ENCODE data around the gene LINGO1. TPM values are rescaled to one million over a fixed set of nuclear protein-coding genes. Genes with fewer than 3 reads are reported as not detected.

Gene LINGO1, protein sequence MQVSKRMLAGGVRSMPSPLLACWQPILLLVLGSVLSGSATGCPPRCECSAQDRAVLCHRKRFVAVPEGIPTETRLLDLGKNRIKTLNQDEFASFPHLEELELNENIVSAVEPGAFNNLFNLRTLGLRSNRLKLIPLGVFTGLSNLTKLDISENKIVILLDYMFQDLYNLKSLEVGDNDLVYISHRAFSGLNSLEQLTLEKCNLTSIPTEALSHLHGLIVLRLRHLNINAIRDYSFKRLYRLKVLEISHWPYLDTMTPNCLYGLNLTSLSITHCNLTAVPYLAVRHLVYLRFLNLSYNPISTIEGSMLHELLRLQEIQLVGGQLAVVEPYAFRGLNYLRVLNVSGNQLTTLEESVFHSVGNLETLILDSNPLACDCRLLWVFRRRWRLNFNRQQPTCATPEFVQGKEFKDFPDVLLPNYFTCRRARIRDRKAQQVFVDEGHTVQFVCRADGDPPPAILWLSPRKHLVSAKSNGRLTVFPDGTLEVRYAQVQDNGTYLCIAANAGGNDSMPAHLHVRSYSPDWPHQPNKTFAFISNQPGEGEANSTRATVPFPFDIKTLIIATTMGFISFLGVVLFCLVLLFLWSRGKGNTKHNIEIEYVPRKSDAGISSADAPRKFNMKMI
- 1 to 10 TPM in 3 of 7 donors, under 1 TPM in 4; 0.36 to 4.5 (median 0.92) TPM for total RNA-seq
- polyA plus RNA-seq = 1 to 10 TPM; 2.4 to 3.6 TPM
- long read RNA-seq, donor 1, partial matches to known transcripts = 0 of 2 reads
- long read RNA-seq, donor 1, other reads (novel, unspliced or antisense) = 2 of 2 reads
- long read RNA-seq, donor 2 = 0 reads
- long read RNA-seq, donor 3, partial matches to known transcripts = 0 of 3 reads
- long read RNA-seq, donor 3, other reads (novel, unspliced or antisense) = 0 of 3 reads

DNA sequence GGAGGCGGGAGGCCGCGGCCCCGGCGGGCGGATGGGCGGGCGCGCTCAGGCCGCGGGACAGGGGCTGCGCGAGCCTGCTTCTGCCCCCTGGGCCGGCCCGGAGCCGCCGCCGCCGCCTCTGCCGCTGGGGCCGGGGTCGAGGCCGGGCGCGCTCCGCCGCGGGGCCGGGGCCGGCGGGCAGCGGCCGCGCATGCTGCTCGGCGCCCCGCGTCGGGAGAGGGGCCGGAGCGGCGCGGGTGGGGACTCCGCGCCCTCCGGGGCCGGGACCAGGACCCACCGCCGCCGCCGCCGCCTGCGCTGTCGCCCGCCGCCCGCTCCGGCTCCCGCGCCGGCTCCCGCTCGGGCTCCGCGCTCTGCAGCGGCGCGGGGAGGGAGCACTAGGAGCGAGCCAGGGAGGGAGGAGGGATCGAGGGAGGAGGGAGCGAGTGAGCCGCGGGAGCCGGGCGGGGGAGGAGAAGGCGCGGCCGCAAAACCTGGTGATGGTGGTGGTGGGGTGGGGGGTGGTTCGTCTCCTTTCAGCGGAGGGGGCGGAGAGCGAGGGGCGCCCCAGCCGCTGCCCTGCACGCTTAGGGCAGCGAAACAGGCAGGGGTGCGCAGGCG lies at the start of gene LINGO1:
TSS of gene LINGO1 (minus strand) at position 379 of the 600 bp plus-strand sequence. CDS start 597 bp downstream, outside the sequence.
- TF ChIP-seq, protein P1, sequence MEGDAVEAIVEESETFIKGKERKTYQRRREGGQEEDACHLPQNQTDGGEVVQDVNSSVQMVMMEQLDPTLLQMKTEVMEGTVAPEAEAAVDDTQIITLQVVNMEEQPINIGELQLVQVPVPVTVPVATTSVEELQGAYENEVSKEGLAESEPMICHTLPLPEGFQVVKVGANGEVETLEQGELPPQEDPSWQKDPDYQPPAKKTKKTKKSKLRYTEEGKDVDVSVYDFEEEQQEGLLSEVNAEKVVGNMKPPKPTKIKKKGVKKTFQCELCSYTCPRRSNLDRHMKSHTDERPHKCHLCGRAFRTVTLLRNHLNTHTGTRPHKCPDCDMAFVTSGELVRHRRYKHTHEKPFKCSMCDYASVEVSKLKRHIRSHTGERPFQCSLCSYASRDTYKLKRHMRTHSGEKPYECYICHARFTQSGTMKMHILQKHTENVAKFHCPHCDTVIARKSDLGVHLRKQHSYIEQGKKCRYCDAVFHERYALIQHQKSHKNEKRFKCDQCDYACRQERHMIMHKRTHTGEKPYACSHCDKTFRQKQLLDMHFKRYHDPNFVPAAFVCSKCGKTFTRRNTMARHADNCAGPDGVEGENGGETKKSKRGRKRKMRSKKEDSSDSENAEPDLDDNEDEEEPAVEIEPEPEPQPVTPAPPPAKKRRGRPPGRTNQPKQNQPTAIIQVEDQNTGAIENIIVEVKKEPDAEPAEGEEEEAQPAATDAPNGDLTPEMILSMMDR (IDR thresholded peaks at IDR 0.05) = no peak
- peaks cover 3% of the 10 kb centered on the region for H3K27me3 ChIP-seq
- no peaks in the 10 kb centered on the region for H3K36me3 ChIP-seq
- peak in 4 of 5 donors; percentile 29 to 54 (median 46) for DNase-seq
- 1% methylated on average over 52 to 87 of the region's 88 CpGs for WGBS, 3 donors
- no peak within 1 kb of the TSS for H3K27ac ChIP-seq
- intact Hi-C loops (cut with DNase I) = loop anchor here in 1 of 4 donors (5.0 kb wide), 1 partner anchor 190 kb away; no protein-coding TSS in a partner anchor
- peak within 1 kb of the TSS; percentile 44 for H3K4me3 ChIP-seq
- peaks cover 7% of the 10 kb centered on the region for H3K4me1 ChIP-seq (ENCODE audit: insufficient read depth)
- no peaks in the 10 kb centered on the region for H3K9me3 ChIP-seq

DNA sequence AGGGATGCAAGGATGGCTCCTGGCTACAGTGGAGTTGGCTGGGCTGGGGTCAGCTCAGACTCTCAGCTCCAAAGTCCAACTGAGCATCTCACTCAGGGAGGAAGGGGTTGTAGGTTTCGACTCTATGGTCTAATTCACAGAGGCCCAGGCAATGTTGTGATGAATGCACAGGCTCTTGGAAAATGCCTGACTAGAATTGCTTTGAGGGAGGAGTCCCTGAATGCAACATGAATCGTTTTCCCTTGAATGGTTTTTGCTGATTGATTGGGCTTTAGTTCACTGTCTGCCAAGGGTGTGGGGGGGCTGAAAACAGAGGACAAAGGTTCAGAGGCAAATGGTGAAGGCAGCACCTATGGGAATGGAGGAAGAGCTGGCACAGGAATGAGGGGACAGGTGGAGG lies 48.6 kb upstream of the LINGO1 start:
- Histone ChIP-seq H3K9me3 (no peaks in the 10 kb centered on the region), H3K27me3 (no peaks in the 10 kb centered on the region), H3K36me3 (no peaks in the 10 kb centered on the region), H3K4me1 (ENCODE audit: insufficient read depth) (no peaks in the 10 kb centered on the region), H3K27ac (no peak overlapping the region), H3K4me3 (no peak overlapping the region)
- TF ChIP-seq POLR2A (IDR thresholded peaks at IDR 0.05) (no peak), EP300 (IDR thresholded peaks at IDR 0.05) (no peak)
- TF ChIP-seq, protein P1 (IDR thresholded peaks at IDR 0.05) = no peak
- intact Hi-C loops (cut with DNase I) = no loop called here
- no peak for DNase-seq
- 42 to 54% (median 42%) methylated on average over 2 of the region's 2 CpGs for WGBS, 3 donors

DNA sequence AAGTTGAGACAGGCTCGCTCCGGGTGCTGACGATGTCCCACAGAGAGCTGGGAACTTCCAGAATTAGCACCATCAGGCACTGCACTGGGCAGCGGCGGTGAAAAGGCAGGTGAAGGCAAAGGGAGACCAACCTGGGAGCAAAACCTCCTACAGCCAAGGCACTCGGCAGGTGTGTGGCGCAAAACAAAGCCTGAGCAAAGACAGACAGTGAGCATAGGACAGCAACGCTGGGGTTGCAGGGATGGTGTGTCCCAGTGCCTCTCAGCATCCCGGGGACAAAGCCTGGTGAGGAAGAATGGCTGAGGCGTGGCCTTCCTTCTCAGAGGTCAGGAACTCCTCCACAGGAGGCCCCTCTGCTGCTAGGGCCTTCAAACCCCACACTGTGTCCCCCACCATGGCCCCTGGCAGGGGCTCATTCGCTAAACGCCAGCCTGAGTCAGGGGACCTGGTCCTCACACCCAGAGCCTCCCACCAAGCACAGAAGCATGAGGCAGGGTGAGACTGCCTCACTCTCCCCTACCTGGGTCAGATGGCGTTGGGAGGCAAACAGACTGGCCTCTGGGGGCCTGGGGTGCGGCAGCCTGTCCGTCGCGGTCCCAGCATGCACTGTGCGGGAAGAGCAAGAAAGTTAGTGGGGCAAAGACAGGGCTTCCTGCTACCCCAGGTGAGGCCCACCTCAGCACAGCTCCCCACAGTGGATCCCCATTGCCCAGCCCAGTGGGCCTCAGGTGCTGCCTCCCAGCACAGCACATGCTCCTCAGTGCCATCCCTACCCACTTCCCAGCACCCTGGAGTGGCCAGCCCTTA lies 44.1 kb upstream of the LINGO1 start:
- H3K9me3 ChIP-seq = no peaks in the 10 kb centered on the region
- no peaks in the 10 kb centered on the region for H3K36me3 ChIP-seq
- TF ChIP-seq, protein P1 (IDR thresholded peaks at IDR 0.05) = no peak
- no peak for TF ChIP-seq POLR2A (IDR thresholded peaks at IDR 0.05)
- TF ChIP-seq EP300 (IDR thresholded peaks at IDR 0.05) = no peak
- intact Hi-C loops (cut with DNase I) = no loop called here
- WGBS, 3 donors = 81 to 84% (median 81%) methylated on average over 18 of the region's 18 CpGs
- H3K4me1 ChIP-seq (ENCODE audit: insufficient read depth) = no peaks in the 10 kb centered on the region
- DNase-seq = no peak
- H3K27me3 ChIP-seq = no peaks in the 10 kb centered on the region
- H3K27ac ChIP-seq = no peak overlapping the region
- no peak overlapping the region for H3K4me3 ChIP-seq

All from ovary (tissue), 10 donors.